ENCODE data around the gene TAF6. TPM values are rescaled to one million over a fixed set of nuclear protein-coding genes. Genes with fewer than 3 reads are reported as not detected.

TAF6 gene
- polyA plus RNA-seq, 2 of the 4 experiments (the other 2 are of a cell fraction), result 36.2 to 57.0 TPM

GRCh38 chr7:100102950-100103840 lies 16.0 kb downstream of the TAF6 start:
- H3K4me3 ChIP-seq, result peak overlapping the region; percentile 98; the same call in 1 of the 3 replicates
- ChIA-PET POLR2A (interaction anchor here (1.2 to 3.0 kb wide), 4 partner anchors 10 to 694 kb away, joined by 3 to 46 read pairs (median 8); partner anchors contain the start of genes BUD31, COPS6 and PDAP1), CTCF (interaction anchor here (0.5 to 3.9 kb wide), 5 partner anchors 9 to 316 kb away, joined by 4 to 33 read pairs (median 8); no protein-coding TSS in a partner anchor)
- ATAC-seq, result no peak
- TF ChIP-seq BHLHE40 (IDR thresholded peaks at IDR 0.05; ENCODE audit: low read depth, low read length), result no peak
- no peak for TF ChIP-seq ESRRA (IDR thresholded peaks at IDR 0.05; ENCODE audit: borderline replicate concordance, low read length)
- TF ChIP-seq CBX2 (IDR thresholded peaks at IDR 0.05; ENCODE audit: borderline replicate concordance, low read depth), result no peak
- no peak for TF ChIP-seq CHD4 (IDR thresholded peaks at IDR 0.05; ENCODE audit: borderline replicate concordance)
- TF ChIP-seq ZC3H11A (IDR thresholded peaks at IDR 0.05), result no peak
- TF ChIP-seq ZFP36 (IDR thresholded peaks at IDR 0.05; ENCODE audit: borderline replicate concordance, partially characterized antibody), result no peak
- TF ChIP-seq HOXB13 (CRISPR knock-in tag; IDR thresholded peaks at IDR 0.05; ENCODE audit: low read depth), result no peak
- no peak for TF ChIP-seq SMC3 (IDR thresholded peaks at IDR 0.05)
- no peak for TF ChIP-seq EHMT2 (IDR thresholded peaks at IDR 0.05; ENCODE audit: low read depth)
- no peak for TF ChIP-seq HEYL (CRISPR knock-in tag; IDR thresholded peaks at IDR 0.05)
- TF ChIP-seq BCL3 (IDR thresholded peaks at IDR 0.05), result no peak
- no peak for TF ChIP-seq SREBF2 (IDR thresholded peaks at IDR 0.05)
- TF ChIP-seq, protein P1, sequence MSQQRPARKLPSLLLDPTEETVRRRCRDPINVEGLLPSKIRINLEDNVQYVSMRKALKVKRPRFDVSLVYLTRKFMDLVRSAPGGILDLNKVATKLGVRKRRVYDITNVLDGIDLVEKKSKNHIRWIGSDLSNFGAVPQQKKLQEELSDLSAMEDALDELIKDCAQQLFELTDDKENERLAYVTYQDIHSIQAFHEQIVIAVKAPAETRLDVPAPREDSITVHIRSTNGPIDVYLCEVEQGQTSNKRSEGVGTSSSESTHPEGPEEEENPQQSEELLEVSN (IDR thresholded peaks at IDR 0.05; ENCODE audit: borderline replicate concordance, low read depth), result no peak
- TF ChIP-seq RCOR1 (IDR thresholded peaks at IDR 0.05; ENCODE audit: low read depth, low read length), result no peak
- no peak for TF ChIP-seq JUNB (IDR thresholded peaks at IDR 0.05)
- no peak for TF ChIP-seq MYC (IDR thresholded peaks at IDR 0.05; ENCODE audit: borderline replicate concordance, low read length)
- no peak for TF ChIP-seq REST (IDR thresholded peaks at IDR 0.05)
- TF ChIP-seq MAX (IDR thresholded peaks at IDR 0.05), result no peak
- no peak for TF ChIP-seq JUN (IDR thresholded peaks at IDR 0.05)
- TF ChIP-seq RNF2 (IDR thresholded peaks at IDR 0.05; ENCODE audit: borderline replicate concordance, low read depth), result no peak
- peak overlapping the region; percentile 85 for H3K4me2 ChIP-seq
- FAIRE-seq, result no peak
- WGBS (ENCODE audit: missing lambda C conversion rate), result 92% methylated on average over 16 of the region's 17 CpGs
- peak overlapping the region in 1 of 2 experiments; percentile 94; a peak in 4 of 6 replicates for H3K27ac ChIP-seq
- H3K9me3 ChIP-seq, result no peaks in the 10 kb centered on the region
- H3K4me1 ChIP-seq, result peaks cover 18% of the 10 kb centered on the region
- DNase-seq (ENCODE audit: low read depth in 1 of 2, low spot score in 1 of 2), result no peak
